ENCODE results near the gene RNF167. TPM values are rescaled to one million over a fixed set of nuclear protein-coding genes. Genes with fewer than 3 reads are reported as not detected.

The RNF167 gene
- total RNA-seq = 100 to 1,000 TPM; 165 to 166 TPM

GRCh38 chr17:4939796-4940554 lies at the start of gene RNF167, which contains the start of gene SLC25A11:
Gene RNF167, plus strand, starts transcription at chr17:4940268. Its CDS starts 642 bp downstream, at chr17:4940910.
Gene SLC25A11, minus strand, starts transcription at chr17:4940046. Its CDS starts 136 bp downstream, at chr17:4939910.
- Mint-ChIP-seq H3K36me3 (peaks cover 59% of the 10 kb centered on the region), H3K27me3 (peaks cover 9% of the 10 kb centered on the region), H3K9me3 (no peaks in the 10 kb centered on the region), H3K4me1 (peaks cover 50% of the 10 kb centered on the region), H3K27ac (peak within 1 kb of the TSS; percentile 99), H3K4me3 (peak within 1 kb of the TSS; percentile 97)
- peak; percentile 98 for DNase-seq

DNA sequence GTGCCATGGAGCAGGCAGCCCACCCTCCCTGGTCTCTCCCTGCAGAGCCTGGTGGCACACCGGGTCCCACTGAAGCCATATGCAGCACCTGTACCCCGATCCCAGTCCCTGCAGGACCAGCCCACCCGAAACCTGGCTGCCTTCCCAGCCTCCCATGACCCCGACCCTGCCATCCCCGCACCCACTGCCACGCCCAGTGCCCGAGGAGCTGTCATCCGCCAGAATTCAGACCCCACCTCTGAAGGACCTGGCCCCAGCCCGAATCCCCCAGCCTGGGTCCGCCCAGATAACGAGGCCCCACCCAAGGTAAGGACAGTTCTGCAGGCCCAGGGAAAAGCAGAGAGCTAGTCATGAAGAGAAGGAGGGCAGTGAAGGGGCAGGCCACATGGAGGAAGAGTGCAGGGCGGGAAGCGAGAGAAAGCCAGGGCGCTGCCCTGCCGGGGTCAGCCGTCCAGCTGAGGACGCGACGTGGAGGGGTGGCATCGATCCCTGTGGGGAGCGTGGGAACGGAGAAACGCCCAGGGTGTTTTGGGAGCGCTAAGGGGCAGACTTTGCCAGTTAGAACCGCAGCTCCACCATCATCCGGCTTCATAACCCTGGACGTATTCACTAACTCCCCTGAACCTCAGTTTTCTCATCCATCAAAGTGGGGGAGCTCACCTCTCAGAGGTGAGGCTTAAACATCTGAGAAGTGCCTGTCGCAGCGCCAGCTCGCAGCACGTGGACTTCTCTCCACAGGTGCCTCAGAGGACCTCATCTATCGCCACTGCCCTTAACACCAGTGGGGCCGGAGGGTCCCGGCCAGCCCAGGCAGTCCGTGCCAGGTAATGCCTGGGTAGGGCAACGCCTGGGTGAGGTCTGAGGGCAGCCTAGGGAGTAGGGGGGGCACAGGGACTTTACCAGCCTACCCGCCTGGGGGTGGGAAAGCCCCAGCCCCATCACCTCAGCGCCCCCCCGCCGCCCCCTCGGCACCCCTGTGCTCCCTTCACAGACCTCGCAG lies 48.4 kb upstream of the RNF167 start:
- no peak overlapping the region for H3K4me3 Mint-ChIP-seq
- no peaks in the 10 kb centered on the region for H3K4me1 Mint-ChIP-seq
- H3K27ac Mint-ChIP-seq = no peak overlapping the region
- H3K27me3 Mint-ChIP-seq = no peaks in the 10 kb centered on the region
- H3K9me3 Mint-ChIP-seq = no peaks in the 10 kb centered on the region
- peaks cover 9% of the 10 kb centered on the region for H3K36me3 Mint-ChIP-seq
- no peak for DNase-seq

DNA sequence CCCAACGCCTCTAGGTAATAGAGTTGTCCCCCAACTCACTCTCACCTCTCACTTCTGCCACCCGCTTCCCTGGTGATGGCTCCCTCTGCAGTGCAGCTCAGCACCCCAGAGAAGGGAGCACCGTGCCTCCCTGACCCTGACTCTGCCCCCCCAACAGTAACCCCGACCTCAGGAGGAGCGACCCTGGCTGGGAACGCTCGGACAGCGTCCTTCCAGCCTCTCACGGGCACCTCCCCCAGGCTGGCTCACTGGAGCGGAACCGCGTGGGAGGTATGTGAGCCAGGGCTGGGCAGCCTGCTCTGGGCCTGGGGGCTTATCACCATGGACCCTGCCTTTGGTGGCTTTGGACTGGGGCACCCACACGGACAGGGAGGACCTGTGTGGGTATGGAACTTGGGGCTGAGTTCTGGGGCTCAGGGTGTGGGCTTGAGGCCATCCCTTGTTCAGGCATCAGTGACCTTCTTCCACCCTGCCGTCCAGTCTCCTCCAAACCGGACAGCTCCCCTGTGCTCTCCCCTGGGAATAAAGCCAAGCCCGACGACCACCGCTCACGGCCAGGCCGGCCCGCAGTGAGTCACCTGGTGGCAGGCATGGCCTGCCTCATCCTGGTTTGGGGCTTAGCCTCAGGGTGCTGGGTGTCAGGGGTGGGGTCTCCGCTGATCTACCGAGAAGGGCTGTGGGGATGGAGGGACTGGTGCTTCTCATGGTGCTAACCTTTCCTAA lies 47.4 kb upstream of the RNF167 start:
- Mint-ChIP-seq H3K27ac (no peak overlapping the region), H3K9me3 (no peaks in the 10 kb centered on the region), H3K4me3 (no peak overlapping the region), H3K27me3 (no peaks in the 10 kb centered on the region), H3K4me1 (no peaks in the 10 kb centered on the region), H3K36me3 (peaks cover 5% of the 10 kb centered on the region)
- DNase-seq = no peak

DNA sequence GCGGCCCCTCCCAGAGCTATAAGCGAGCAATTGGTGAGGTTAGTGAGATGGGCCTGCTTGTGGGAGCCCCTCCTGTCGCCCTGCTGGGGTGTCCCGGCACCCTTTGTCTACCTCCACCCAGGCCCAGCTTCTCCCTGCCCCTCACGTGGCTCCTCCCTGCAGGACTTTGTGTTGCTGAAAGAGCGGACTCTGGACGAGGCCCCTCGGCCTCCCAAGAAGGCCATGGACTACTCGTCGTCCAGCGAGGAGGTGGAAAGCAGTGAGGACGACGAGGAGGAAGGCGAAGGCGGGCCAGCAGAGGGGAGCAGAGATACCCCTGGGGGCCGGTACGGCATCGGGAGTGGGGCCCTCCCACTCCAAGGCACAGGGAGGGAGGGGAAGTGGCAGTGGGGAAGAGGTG lies 46.8 kb upstream of the RNF167 start:
- no peaks in the 10 kb centered on the region for H3K9me3 Mint-ChIP-seq
- H3K4me3 Mint-ChIP-seq = no peak overlapping the region
- H3K27me3 Mint-ChIP-seq = no peaks in the 10 kb centered on the region
- no peak for DNase-seq
- H3K27ac Mint-ChIP-seq = no peak overlapping the region
- no peaks in the 10 kb centered on the region for H3K4me1 Mint-ChIP-seq
- H3K36me3 Mint-ChIP-seq = peaks cover 5% of the 10 kb centered on the region

GRCh38 chr17:4893721-4894560 lies 46.1 kb upstream of the RNF167 start:
- peaks cover 3% of the 10 kb centered on the region for H3K4me1 Mint-ChIP-seq
- H3K36me3 Mint-ChIP-seq = peaks cover 5% of the 10 kb centered on the region
- no peak overlapping the region for H3K27ac Mint-ChIP-seq
- no peaks in the 10 kb centered on the region for H3K9me3 Mint-ChIP-seq
- DNase-seq = no peak
- no peak overlapping the region for H3K4me3 Mint-ChIP-seq
- H3K27me3 Mint-ChIP-seq = no peaks in the 10 kb centered on the region

GRCh38 chr17:4895121-4895520 lies 44.9 kb upstream of the RNF167 start:
- H3K27me3 Mint-ChIP-seq = no peaks in the 10 kb centered on the region
- no peak for DNase-seq

GRCh38 chr17:4895657-4896331 lies 44.3 kb upstream of the RNF167 start:
- DNase-seq = no peak
- peaks cover 4% of the 10 kb centered on the region for H3K36me3 Mint-ChIP-seq
- H3K27me3 Mint-ChIP-seq = no peaks in the 10 kb centered on the region
- no peak overlapping the region for H3K27ac Mint-ChIP-seq
- H3K9me3 Mint-ChIP-seq = no peaks in the 10 kb centered on the region
- peaks cover 11% of the 10 kb centered on the region for H3K4me1 Mint-ChIP-seq
- no peak overlapping the region for H3K4me3 Mint-ChIP-seq

More at GRCh38 chr17:4895121-4895520, 44.9 kb upstream of the RNF167 start:
- Mint-ChIP-seq H3K9me3 (no peaks in the 10 kb centered on the region), H3K4me1 (peaks cover 9% of the 10 kb centered on the region), H3K4me3 (no peak overlapping the region), H3K36me3 (peaks cover 5% of the 10 kb centered on the region), H3K27ac (no peak overlapping the region)

DNA sequence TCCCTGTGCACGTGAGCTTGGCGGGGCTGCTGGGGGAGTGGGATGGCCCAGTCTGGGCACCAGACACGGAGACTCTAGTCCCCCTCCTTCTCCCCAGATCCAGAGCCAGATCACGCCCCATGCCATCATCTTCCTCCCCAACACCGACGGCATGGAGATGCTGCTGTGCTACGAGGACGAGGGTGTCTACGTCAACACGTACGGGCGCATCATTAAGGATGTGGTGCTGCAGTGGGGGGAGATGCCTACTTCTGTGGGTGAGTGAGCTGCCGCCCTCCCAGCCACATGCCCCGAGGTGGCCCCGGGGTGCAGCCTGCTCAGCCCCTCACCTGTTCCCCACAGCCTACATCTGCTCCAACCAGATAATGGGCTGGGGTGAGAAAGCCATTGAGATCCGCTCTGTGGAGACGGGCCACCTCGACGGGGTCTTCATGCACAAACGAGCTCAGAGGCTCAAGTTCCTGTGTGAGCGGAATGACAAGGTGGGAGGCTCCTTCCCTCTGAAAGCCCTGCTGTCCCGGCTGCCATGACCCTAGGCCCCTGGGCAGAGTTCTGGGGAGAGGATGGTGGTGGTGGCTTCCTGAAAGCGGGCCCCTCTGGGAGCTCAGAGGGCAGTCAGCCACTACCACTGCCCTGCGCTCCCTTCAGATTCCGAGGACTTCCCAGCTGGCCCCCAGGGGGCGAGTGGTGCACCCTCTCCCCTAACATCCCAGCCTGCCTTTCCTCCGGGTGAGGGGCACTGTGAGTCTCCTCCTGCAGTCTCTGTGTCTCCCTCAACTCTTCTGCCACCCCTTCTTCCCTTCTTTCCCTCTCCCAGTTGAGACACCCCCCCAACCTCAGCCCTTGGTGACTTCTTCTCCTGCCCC lies 43.5 kb upstream of the RNF167 start:
- Mint-ChIP-seq H3K4me3 (no peak overlapping the region), H3K27ac (no peak overlapping the region), H3K27me3 (no peaks in the 10 kb centered on the region), H3K4me1 (peaks cover 12% of the 10 kb centered on the region), H3K9me3 (no peaks in the 10 kb centered on the region), H3K36me3 (peaks cover 12% of the 10 kb centered on the region)
- no peak for DNase-seq

- no peaks in the 10 kb centered on the region for H3K9me3 Mint-ChIP-seq
- no peaks in the 10 kb centered on the region for H3K27me3 Mint-ChIP-seq
- H3K4me1 Mint-ChIP-seq = peaks cover 14% of the 10 kb centered on the region
- no peak overlapping the region for H3K4me3 Mint-ChIP-seq
- peaks cover 12% of the 10 kb centered on the region for H3K36me3 Mint-ChIP-seq
- no peak overlapping the region for H3K27ac Mint-ChIP-seq
- no peak for DNase-seq
These were observed 42.8 kb upstream of the RNF167 start for GRCh38 chr17:4897198-4897687.

DNA sequence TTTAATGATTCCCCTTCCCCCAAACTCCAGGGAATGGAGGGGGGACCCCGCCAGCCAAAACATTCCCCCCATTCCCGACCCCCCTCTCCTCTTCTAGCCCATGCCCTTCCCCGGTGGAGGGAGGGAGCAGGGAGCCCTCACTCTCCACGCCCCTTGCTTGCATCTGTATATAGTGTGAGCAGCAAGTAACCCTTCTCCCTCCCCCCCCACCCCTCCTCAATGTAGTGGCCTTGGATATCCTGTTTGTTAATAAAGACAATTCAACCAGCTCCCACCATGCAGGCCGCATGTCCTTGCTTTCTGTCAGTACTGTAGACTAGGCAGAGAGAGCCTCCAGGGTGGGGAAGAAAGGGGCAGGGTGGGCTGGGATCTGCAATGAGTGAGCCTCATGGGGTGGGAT lies 42.3 kb upstream of the RNF167 start:
- Mint-ChIP-seq H3K9me3 (no peaks in the 10 kb centered on the region), H3K4me1 (peaks cover 19% of the 10 kb centered on the region), H3K27ac (no peak overlapping the region), H3K36me3 (peaks cover 12% of the 10 kb centered on the region), H3K4me3 (no peak overlapping the region), H3K27me3 (no peaks in the 10 kb centered on the region)
- no peak for DNase-seq

DNA sequence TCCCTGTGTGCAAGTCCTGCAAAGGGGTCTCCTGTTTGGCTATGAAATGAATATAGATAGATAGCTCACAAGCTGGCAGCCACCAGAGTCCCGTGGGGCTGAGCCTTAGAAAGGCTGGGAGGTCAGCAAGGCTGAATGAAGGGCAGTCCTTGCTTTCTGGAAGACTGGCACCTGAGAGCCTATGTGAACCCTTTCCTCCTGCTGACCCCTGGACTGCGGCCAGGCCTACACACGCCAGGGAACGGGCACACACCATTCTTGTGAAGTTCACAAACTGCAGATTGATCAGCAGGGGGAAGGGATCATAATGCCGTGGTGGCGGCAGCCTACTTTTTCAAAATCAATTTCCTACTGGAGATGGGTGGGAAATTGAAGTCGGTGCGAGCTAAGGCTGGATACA lies 41.7 kb upstream of the RNF167 start:
- peaks cover 25% of the 10 kb centered on the region for H3K4me1 Mint-ChIP-seq
- peak overlapping the region; percentile 53 for H3K4me3 Mint-ChIP-seq
- H3K9me3 Mint-ChIP-seq = no peaks in the 10 kb centered on the region
- H3K36me3 Mint-ChIP-seq = peaks cover 12% of the 10 kb centered on the region
- no peak for DNase-seq
- no peaks in the 10 kb centered on the region for H3K27me3 Mint-ChIP-seq
- H3K27ac Mint-ChIP-seq = no peak overlapping the region

- Mint-ChIP-seq H3K27me3 (no peaks in the 10 kb centered on the region), H3K36me3 (peaks cover 12% of the 10 kb centered on the region), H3K9me3 (no peaks in the 10 kb centered on the region), H3K4me1 (peaks cover 29% of the 10 kb centered on the region), H3K4me3 (peak overlapping the region; percentile 53), H3K27ac (no peak overlapping the region)
- DNase-seq = peak; percentile 21
These were observed 41.1 kb upstream of the RNF167 start for GRCh38 chr17:4898927-4899326.

Data from activated naive CD8-positive, alpha-beta T cell treated with anti-CD3 and anti-CD28 coated beads for 36 hours (primary cell).